CD4-positive, alpha-beta T cell treated with Interleukin-12 subunit alpha and Interleukin-12 subunit beta, for 1 hour (primary cell): ENCODE data around the gene FIGNL1.

Experiments used
- DNase-seq: peaks from one replicate; pipeline ENCODE4 v3.0.0-alpha.2; 2020

FIGNL1 gene

GRCh38 chr7:50449881-50450589, at the start of gene FIGNL1:
Gene FIGNL1 (minus strand): TSS chr7:50450350. CDS start chr7:50447287, 3,063 bp downstream.
- peak; percentile 80 for DNase-seq

- no peak for DNase-seq
These were observed 48.9 kb upstream of the FIGNL1 start for GRCh38 chr7:50499092-50499491.

GRCh38 chr7:50497968-50498367, 47.8 kb upstream of the FIGNL1 start:
- DNase-seq, result no peak

- DNase-seq, result no peak
These were observed 47.0 kb upstream of the FIGNL1 start for GRCh38 chr7:50497068-50497642.

- no peak for DNase-seq
These were observed 46.4 kb upstream of the FIGNL1 start for GRCh38 chr7:50496569-50496968.

- DNase-seq, result no peak
These were observed 45.6 kb upstream of the FIGNL1 start for GRCh38 chr7:50495746-50496145.

- no peak for DNase-seq
These were observed 42.8 kb upstream of the FIGNL1 start for GRCh38 chr7:50492770-50493519.

GRCh38 chr7:50491943-50492342, 41.8 kb upstream of the FIGNL1 start:
- no peak for DNase-seq

- DNase-seq, result no peak
These were observed 41.1 kb upstream of the FIGNL1 start for GRCh38 chr7:50491209-50491608.

GRCh38 chr7:50488379-50488778, 38.2 kb upstream of the FIGNL1 start:
- no peak for DNase-seq

GRCh38 chr7:50486512-50486911, 36.4 kb upstream of the FIGNL1 start:
- DNase-seq, result no peak

GRCh38 chr7:50481867-50482266, 31.7 kb upstream of the FIGNL1 start:
- DNase-seq, result no peak

- DNase-seq, result no peak
These were observed 30.6 kb upstream of the FIGNL1 start for GRCh38 chr7:50480797-50481196.

- no peak for DNase-seq
These were observed 29.8 kb upstream of the FIGNL1 start for GRCh38 chr7:50479743-50480517.

GRCh38 chr7:50477640-50478039, 27.5 kb upstream of the FIGNL1 start:
- DNase-seq, result no peak

- DNase-seq, result no peak
These were observed 26.9 kb upstream of the FIGNL1 start for GRCh38 chr7:50476953-50477625.

- DNase-seq, result no peak
These were observed 25.2 kb upstream of the FIGNL1 start for GRCh38 chr7:50475340-50475739.

- no peak for DNase-seq
These were observed 24.4 kb upstream of the FIGNL1 start for GRCh38 chr7:50474382-50475160.

- no peak for DNase-seq
These were observed 23.4 kb upstream of the FIGNL1 start for GRCh38 chr7:50473531-50473930.

- no peak for DNase-seq
These were observed 22.3 kb upstream of the FIGNL1 start for GRCh38 chr7:50472427-50472826.

- no peak for DNase-seq
These were observed 21.8 kb upstream of the FIGNL1 start for GRCh38 chr7:50471970-50472369.
